CD4-positive, alpha-beta T cell (primary cell): Measurements from ENCODE around the gene SCN3A. TPM values are rescaled to one million over a fixed set of nuclear protein-coding genes. Genes with fewer than 3 reads are reported as not detected.

ENCODE experiments used
- ATAC-seq: fragments of 200-7000 bp; cut with Tn5 transposase; one replicate; pipeline ENCODE4 v1.10.0; 2022; ENCODE audit warnings: mild to moderate bottlenecking; ENCODE audit not compliant: poor library complexity
- CTCF ChIA-PET: fragments of 350-600 bp; sonication (Branson Sonifier 250); formaldehyde crosslinking; loops from one replicate; lab custom pipeline; 2021; ENCODE audit warnings: antibody characterized with exemption, inconsistent platforms; lab: Charles Lee
- POLR2A ChIA-PET: fragments of 350-600 bp; sonication (Branson Sonifier 250); formaldehyde crosslinking; loops from one replicate; lab custom pipeline; 2021; ENCODE audit warnings: antibody characterized with exemption, inconsistent platforms; lab: Charles Lee
- DNase-seq, 14 experiments: peaks; one replicate each; pipeline ENCODE4 v3.0.0-alpha.2; 2013 to 2020; ENCODE audit warnings: mixed read lengths in 2 of 14
- H3K27ac ChIP-seq, 2 donors: one replicate each; pipeline versions ENCODE4 v1.5.1 to v1.7.0; 2013; ENCODE audit warnings: low read length in 2 of 2, low read depth in 1 of 2, mild to moderate bottlenecking in 1 of 2
- H3K27me3 ChIP-seq, 2 experiments: 1 replicate in 1 of 2; 2 replicates in 1 of 2; pipeline versions ENCODE4 v1.6.1 to v1.7.0; 2013; ENCODE audit warnings: low read length in 2 of 2, control low read depth in 1 of 2, mild to moderate bottlenecking in 1 of 2, moderate library complexity in 1 of 2; ENCODE audit not compliant: insufficient read depth in 2 of 2, control insufficient read depth in 1 of 2
- H3K36me3 ChIP-seq: one replicate; pipeline ENCODE4 v1.6.1; 2013; ENCODE audit warnings: low read length, control low read depth; ENCODE audit not compliant: insufficient read depth
- H3K4me1 ChIP-seq: one replicate; pipeline ENCODE4 v1.6.1; 2013; ENCODE audit warnings: low read length, control low read depth; ENCODE audit not compliant: insufficient read depth
- H3K4me3 ChIP-seq: one replicate; pipeline ENCODE4 v1.5.1; 2013; ENCODE audit warnings: mild to moderate bottlenecking, low read length, moderate library complexity
- H3K9me3 ChIP-seq, 2 experiments: 1 replicate in 1 of 2; 2 replicates in 1 of 2; pipeline versions ENCODE4 v1.6.1 to v1.7.0; 2013; ENCODE audit warnings: low read length in 2 of 2, mild to moderate bottlenecking in 2 of 2, control low read depth in 1 of 2, moderate library complexity in 1 of 2; ENCODE audit not compliant: control insufficient read depth in 1 of 2, insufficient read depth in 1 of 2
- H3K27ac Mint-ChIP-seq: one replicate; pipeline ENCODE4 v1.8.0; 2020; ENCODE audit warnings: mixed read lengths
- H3K27me3 Mint-ChIP-seq: one replicate; pipeline ENCODE4 v1.8.0; 2021; ENCODE audit warnings: mixed read lengths
- H3K36me3 Mint-ChIP-seq: one replicate; pipeline ENCODE4 v1.8.0; 2021; ENCODE audit warnings: low read depth, mixed read lengths
- H3K4me1 Mint-ChIP-seq: one replicate; pipeline ENCODE4 v1.8.0; 2021; ENCODE audit warnings: low read depth, mixed read lengths
- H3K4me3 Mint-ChIP-seq: one replicate; pipeline ENCODE4 v1.8.0; 2020; ENCODE audit warnings: mild to moderate bottlenecking, mixed read lengths
- H3K9me3 Mint-ChIP-seq: one replicate; pipeline ENCODE4 v1.8.0; 2020; ENCODE audit warnings: mixed read lengths
- CTCF ChIP-seq: fragments of 200-600 bp; IDR thresholded peaks from one replicate; pipeline ENCODE4 v1.8.0; 2022; ENCODE audit warnings: antibody characterized with exemption, mild to moderate bottlenecking
- intact Hi-C, 2 experiments: fragments of 100-400 bp; cut with DNase I in 1 of 2; cut with micrococcal nuclease in 1 of 2; formaldehyde crosslinking; loops; one replicate each; pipeline versions ENCODE4 v1.15.1 to v1.9.0; 2023 to 2025; cut with DNase I, micrococcal nuclease
- total RNA-seq, 174 experiments: library from RNA in 2 of 174; stranded (reverse) in 2 of 174; gene quantifications; one replicate each; pipeline ENCODE4 v1.2.3 and lab custom pipeline; 2021 to 2026

Gene SCN3A
- total RNA-seq, 2 experiments from 2014 or later = not detected

GRCh38 chr2:165087933-165088901 lies 115.6 kb downstream of the SCN3A start:
- ChIA-PET POLR2A (no interaction called here), CTCF (no interaction called here)
- no peak for ATAC-seq
- Mint-ChIP-seq H3K36me3 (no peaks in the 10 kb centered on the region), H3K27me3 (no peaks in the 10 kb centered on the region), H3K27ac (no peak overlapping the region), H3K9me3 (no peaks in the 10 kb centered on the region), H3K4me1 (no peaks in the 10 kb centered on the region), H3K4me3 (no peak overlapping the region)
- Histone ChIP-seq H3K4me3 (no peak overlapping the region), H3K9me3 (no peaks in the 10 kb centered on the region), H3K27me3 (no peaks in the 10 kb centered on the region), H3K27ac (no peak overlapping the region), H3K4me1 (no peaks in the 10 kb centered on the region), H3K36me3 (no peaks in the 10 kb centered on the region)
- intact Hi-C loops = no loop called here
- no peak for TF ChIP-seq CTCF
- no peak for DNase-seq

- peaks cover 5% of the 10 kb centered on the region for H3K9me3 Mint-ChIP-seq
These were observed 117.5 kb downstream of the SCN3A start for GRCh38 chr2:165086337-165086736.

GRCh38 chr2:165083326-165083725 lies 120.5 kb downstream of the SCN3A start:
- TF ChIP-seq CTCF = no peak
- peaks cover 5% of the 10 kb centered on the region for H3K9me3 Mint-ChIP-seq
- H3K27ac Mint-ChIP-seq = no peak overlapping the region
- no peaks in the 10 kb centered on the region for H3K36me3 ChIP-seq
- H3K4me1 ChIP-seq = no peaks in the 10 kb centered on the region
- intact Hi-C loops = no loop called here
- no peak overlapping the region for H3K27ac ChIP-seq
- H3K4me1 Mint-ChIP-seq = no peaks in the 10 kb centered on the region
- H3K27me3 ChIP-seq = no peaks in the 10 kb centered on the region
- ChIA-PET POLR2A (no interaction called here), CTCF (no interaction called here)
- ATAC-seq = no peak
- H3K36me3 Mint-ChIP-seq = no peaks in the 10 kb centered on the region
- peaks cover 0 to 7% of the 10 kb centered on the region in 2 experiments for H3K9me3 ChIP-seq
- no peaks in the 10 kb centered on the region for H3K27me3 Mint-ChIP-seq
- no peak overlapping the region for H3K4me3 Mint-ChIP-seq
- H3K4me3 ChIP-seq = no peak overlapping the region
- DNase-seq = no peak

More at GRCh38 chr2:165086337-165086736, 117.5 kb downstream of the SCN3A start:
- H3K36me3 Mint-ChIP-seq = no peaks in the 10 kb centered on the region
- CTCF ChIA-PET = no interaction called here
- H3K9me3 ChIP-seq = peaks cover 0 to 7% of the 10 kb centered on the region in 2 experiments
- no peak for TF ChIP-seq CTCF
- DNase-seq = no peak
- no peaks in the 10 kb centered on the region for H3K27me3 Mint-ChIP-seq
- ATAC-seq = no peak
- no peaks in the 10 kb centered on the region for H3K4me1 Mint-ChIP-seq
- no peaks in the 10 kb centered on the region for H3K4me1 ChIP-seq
- H3K27ac ChIP-seq = no peak overlapping the region
- no peaks in the 10 kb centered on the region for H3K36me3 ChIP-seq
- POLR2A ChIA-PET = no interaction called here
- H3K27me3 ChIP-seq = no peaks in the 10 kb centered on the region
- no peak overlapping the region for H3K27ac Mint-ChIP-seq
- no peak overlapping the region for H3K4me3 Mint-ChIP-seq
- no peak overlapping the region for H3K4me3 ChIP-seq
- intact Hi-C loops = no loop called here
